Measurements from ENCODE around the gene PLPPR2. TPM values are rescaled to one million over a fixed set of nuclear protein-coding genes. Genes with fewer than 3 reads are reported as not detected.
"Not testable (repeated sequence)": the region's sequence is repeated elsewhere in the genome, so short reads cannot be mapped to it uniquely, and the experiment has no call there.

PLPPR2 gene
- total RNA-seq, 1 donor from 2014 or later: 77.0 TPM

DNA sequence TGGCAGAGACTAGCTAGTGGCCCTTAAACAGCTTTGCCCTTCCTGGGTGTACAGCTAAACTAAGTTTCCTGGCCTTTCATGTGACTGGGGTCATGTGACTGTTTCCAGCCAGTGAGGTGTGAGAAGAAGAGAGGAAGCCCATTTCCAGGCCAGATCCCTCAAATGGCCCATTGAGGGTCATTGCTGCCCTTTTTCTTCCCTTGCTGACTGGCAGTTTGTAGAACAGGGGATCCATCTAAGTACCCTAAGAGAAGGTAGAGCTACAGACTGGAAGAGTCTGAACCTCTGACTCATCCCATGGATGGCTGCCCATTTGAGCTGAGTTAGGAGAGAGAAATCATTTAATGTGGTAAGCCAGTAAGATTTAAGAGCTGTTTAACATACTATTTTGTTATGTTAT is 22.0 kb downstream of the PLPPR2 start:
- Mint-ChIP-seq H3K4me3 (ENCODE audit: unreplicated experiment) (no peak overlapping the region), H3K27ac (ENCODE audit: unreplicated experiment) (no peak overlapping the region)

DNA sequence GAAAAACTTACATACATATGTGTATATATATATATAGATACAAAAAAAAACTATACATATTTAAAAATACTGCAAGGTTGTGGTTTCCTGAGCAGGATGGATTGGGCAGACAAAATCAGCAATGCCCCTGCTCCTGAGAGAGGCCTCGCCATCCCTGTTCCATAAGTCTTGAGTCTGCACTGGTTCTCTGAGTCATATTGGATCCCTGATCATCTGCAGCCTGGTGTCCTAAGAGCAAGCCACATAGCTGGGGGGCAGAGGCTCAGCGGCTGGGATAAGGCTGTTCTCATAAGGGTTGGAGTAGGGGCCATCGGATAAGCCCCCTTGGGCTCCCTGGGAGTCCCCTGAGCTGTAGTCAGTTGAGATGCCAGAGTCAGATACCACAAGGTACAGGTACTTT is 22.5 kb downstream of the PLPPR2 start:
- no peak for DNase-seq
- peaks cover 13% of the 10 kb centered on the region for H3K27me3 Mint-ChIP-seq (ENCODE audit: unreplicated experiment)
- TF ChIP-seq, protein P1, sequence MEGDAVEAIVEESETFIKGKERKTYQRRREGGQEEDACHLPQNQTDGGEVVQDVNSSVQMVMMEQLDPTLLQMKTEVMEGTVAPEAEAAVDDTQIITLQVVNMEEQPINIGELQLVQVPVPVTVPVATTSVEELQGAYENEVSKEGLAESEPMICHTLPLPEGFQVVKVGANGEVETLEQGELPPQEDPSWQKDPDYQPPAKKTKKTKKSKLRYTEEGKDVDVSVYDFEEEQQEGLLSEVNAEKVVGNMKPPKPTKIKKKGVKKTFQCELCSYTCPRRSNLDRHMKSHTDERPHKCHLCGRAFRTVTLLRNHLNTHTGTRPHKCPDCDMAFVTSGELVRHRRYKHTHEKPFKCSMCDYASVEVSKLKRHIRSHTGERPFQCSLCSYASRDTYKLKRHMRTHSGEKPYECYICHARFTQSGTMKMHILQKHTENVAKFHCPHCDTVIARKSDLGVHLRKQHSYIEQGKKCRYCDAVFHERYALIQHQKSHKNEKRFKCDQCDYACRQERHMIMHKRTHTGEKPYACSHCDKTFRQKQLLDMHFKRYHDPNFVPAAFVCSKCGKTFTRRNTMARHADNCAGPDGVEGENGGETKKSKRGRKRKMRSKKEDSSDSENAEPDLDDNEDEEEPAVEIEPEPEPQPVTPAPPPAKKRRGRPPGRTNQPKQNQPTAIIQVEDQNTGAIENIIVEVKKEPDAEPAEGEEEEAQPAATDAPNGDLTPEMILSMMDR (IDR thresholded peaks at IDR 0.05; ENCODE audit: partially characterized antibody, unreplicated experiment): no peak
- peaks cover 10% of the 10 kb centered on the region for H3K4me1 Mint-ChIP-seq (ENCODE audit: low read depth, unreplicated experiment)
- peaks cover 7% of the 10 kb centered on the region for H3K9me3 Mint-ChIP-seq (ENCODE audit: unreplicated experiment)
- no peak overlapping the region for H3K4me3 Mint-ChIP-seq (ENCODE audit: unreplicated experiment)
- no peak overlapping the region for H3K27ac Mint-ChIP-seq (ENCODE audit: unreplicated experiment)
- H3K36me3 Mint-ChIP-seq (ENCODE audit: unreplicated experiment): no peaks in the 10 kb centered on the region

More for the DNA sequence above, 22.0 kb downstream of the PLPPR2 start:
- Mint-ChIP-seq H3K4me1 (ENCODE audit: low read depth, unreplicated experiment) (peaks cover 10% of the 10 kb centered on the region), H3K27me3 (ENCODE audit: unreplicated experiment) (peaks cover 10% of the 10 kb centered on the region), H3K9me3 (ENCODE audit: unreplicated experiment) (peaks cover 7% of the 10 kb centered on the region), H3K36me3 (ENCODE audit: unreplicated experiment) (no peaks in the 10 kb centered on the region)
- TF ChIP-seq, protein P1 (IDR thresholded peaks at IDR 0.05; ENCODE audit: partially characterized antibody, unreplicated experiment): no peak
- no peak for DNase-seq

DNA sequence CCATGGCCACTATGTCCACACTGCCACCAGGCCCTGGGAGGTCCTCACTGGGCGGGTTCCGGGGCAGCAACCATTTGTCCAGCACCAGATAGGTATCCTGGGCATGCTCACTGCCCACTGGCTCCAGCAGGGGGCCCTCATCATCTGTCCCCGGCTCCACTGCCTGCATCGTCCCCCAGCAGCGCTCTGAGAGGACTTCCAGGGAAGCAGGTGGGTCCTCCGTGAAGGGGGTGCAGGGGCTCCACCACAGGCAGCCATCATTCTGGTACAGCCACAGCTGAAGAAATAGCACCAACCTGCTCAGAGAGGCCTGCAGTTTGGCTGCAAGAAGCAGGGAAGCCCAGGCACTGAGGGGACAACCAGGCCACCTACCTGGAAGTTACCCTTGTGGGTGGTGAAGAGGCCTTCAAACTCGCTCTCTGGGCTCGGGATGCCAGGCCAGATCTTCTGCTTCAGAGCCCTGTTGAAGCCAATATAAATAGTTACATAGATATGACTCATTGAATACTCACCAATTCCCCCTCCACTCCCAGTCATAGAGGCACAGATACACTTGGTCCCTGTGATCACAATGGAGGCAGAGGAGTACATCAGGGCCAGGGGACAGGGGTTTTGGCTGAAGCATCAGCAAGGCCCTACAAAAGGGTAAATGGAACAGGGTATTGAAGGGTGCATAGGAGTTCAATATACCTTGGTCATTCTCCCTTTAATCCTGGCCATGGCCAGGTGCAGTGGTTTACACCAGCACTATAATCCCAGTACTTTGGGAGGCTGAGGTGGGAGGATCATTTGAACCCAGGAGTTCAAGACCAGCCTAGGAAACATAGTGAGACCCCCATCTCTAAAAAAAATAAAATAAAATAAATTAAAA is 23.3 kb downstream of the PLPPR2 start:
- TF ChIP-seq, protein P1 (IDR thresholded peaks at IDR 0.05; ENCODE audit: partially characterized antibody, unreplicated experiment): peak; percentile 72
- Mint-ChIP-seq H3K9me3 (ENCODE audit: unreplicated experiment) (peaks cover 7% of the 10 kb centered on the region), H3K27ac (ENCODE audit: unreplicated experiment) (no peak overlapping the region), H3K4me1 (ENCODE audit: low read depth, unreplicated experiment) (peaks cover 5% of the 10 kb centered on the region), H3K36me3 (ENCODE audit: unreplicated experiment) (no peaks in the 10 kb centered on the region), H3K4me3 (ENCODE audit: unreplicated experiment) (no peak overlapping the region), H3K27me3 (ENCODE audit: unreplicated experiment) (peaks cover 13% of the 10 kb centered on the region)
- peak; percentile 82 for DNase-seq

DNA sequence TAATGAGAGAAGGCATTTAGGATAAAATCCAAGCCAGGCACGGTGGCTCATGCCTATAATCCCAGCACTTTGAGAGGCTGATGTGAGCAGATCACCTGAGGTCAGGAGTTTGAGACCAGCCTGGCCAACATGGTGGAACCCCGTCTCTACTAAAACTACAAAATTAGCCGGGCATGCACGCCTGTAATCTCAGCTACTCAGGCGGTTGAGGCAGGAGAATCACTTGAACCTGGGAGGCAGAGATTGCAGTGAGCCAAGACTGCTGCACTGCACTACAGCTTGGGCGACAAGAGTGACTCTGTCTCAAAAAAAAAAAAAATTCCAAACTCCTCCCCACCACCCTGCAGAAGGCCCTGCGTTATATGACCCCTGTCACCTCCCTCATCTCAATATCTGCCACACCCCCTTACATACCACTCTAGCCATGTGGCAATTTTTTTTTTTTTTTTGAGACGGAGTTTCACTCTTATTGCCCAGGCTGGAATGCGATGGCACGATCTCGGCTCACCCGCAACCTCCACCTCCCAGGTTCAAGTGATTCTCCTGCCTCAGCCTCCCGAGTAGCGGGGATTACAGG is 24.1 kb downstream of the PLPPR2 start:
- not testable (repeated sequence) for H3K9me3 Mint-ChIP-seq (ENCODE audit: unreplicated experiment); DNase-seq; H3K4me3 Mint-ChIP-seq (ENCODE audit: unreplicated experiment); H3K27ac Mint-ChIP-seq (ENCODE audit: unreplicated experiment); H3K36me3 Mint-ChIP-seq (ENCODE audit: unreplicated experiment); H3K4me1 Mint-ChIP-seq (ENCODE audit: low read depth, unreplicated experiment)
- peaks cover 14% of the 10 kb centered on the region for H3K27me3 Mint-ChIP-seq (ENCODE audit: unreplicated experiment)

DNA sequence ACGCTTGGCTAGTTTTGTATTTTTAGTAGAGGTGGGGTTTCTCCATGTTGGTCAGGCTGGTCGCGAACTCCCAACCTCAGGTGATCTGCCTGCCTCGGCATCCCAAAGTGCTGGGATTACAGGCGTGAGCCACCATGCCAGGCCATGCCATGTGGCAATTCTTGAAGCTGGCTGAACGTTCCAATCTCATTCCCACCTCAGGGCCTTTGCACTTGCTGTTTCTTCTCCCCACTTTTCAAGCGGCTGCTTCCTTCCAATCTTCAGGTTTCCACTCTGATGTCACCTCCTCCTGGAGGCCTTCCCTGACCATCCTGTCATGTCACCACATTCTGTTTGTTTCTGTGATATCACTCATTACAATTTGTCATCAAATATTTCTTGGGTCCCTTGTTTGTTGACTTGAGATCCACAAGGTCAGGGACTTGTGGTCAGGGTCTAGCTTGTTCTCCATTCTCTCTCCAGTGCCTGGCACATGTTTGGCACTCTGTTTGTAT is 24.7 kb downstream of the PLPPR2 start:
- Mint-ChIP-seq H3K36me3 (ENCODE audit: unreplicated experiment) (no peaks in the 10 kb centered on the region), H3K27ac (ENCODE audit: unreplicated experiment) (no peak overlapping the region), H3K4me1 (ENCODE audit: low read depth, unreplicated experiment) (peaks cover 8% of the 10 kb centered on the region), H3K4me3 (ENCODE audit: unreplicated experiment) (peak overlapping the region; percentile 92), H3K27me3 (ENCODE audit: unreplicated experiment) (peaks cover 15% of the 10 kb centered on the region), H3K9me3 (ENCODE audit: unreplicated experiment) (peaks cover 11% of the 10 kb centered on the region)
- TF ChIP-seq, protein P1 (IDR thresholded peaks at IDR 0.05; ENCODE audit: partially characterized antibody, unreplicated experiment): no peak
- no peak for DNase-seq

Data from glutamatergic neuron (in vitro differentiated cells).